Endothelial cell of umbilical vein (primary cell): ENCODE measurements around the gene SLC49A3. TPM values are rescaled to one million over a fixed set of nuclear protein-coding genes. Genes with fewer than 3 reads are reported as not detected.
"Not testable (repeated sequence)": the region's sequence is repeated elsewhere in the genome, so short reads cannot be mapped to it uniquely, and the experiment has no call there.

Experiments
- BruUV-seq: library from RNA; stranded (reverse); fragments of 400-500 nt; replicated peaks from 2 replicates; lab custom pipeline; 2021; lab: Mats Ljungman, UMichigan
- CTCF ChIA-PET: fragments of 300-600, 350-600 bp; sonication (Branson Sonifier 250); formaldehyde crosslinking; loops from one replicate; lab custom pipeline; 2021; ENCODE audit warnings: antibody characterized with exemption, inconsistent platforms; lab: Charles Lee
- POLR2A ChIA-PET: fragments of 300-600, 350-600 bp; sonication (Branson Sonifier 250); formaldehyde crosslinking; loops from one replicate; lab custom pipeline; 2021; ENCODE audit warnings: antibody characterized with exemption, inconsistent platforms; lab: Charles Lee
- DNase-seq: peaks from one replicate; pipeline ENCODE4 v3.0.0-alpha.2; 2011; ENCODE audit warnings: low read depth, low spot score
- FAIRE-seq: peaks from 2 replicates; lab custom pipeline; 2011; peaks lifted over from hg19 to GRCh38; lab: Jason Lieb, UNC
- H2AFZ ChIP-seq: 2 replicates; pipeline ENCODE4 v1.6.0; 2012; ENCODE audit warnings: low read depth, low read length, control low read depth, inconsistent platforms
- H3K27ac ChIP-seq: 2 replicates; pipeline ENCODE4 v1.5.1; 2011; ENCODE audit warnings: low read depth, mild to moderate bottlenecking, control low read depth, low read length, moderate library complexity; ENCODE audit not compliant: insufficient read depth
- H3K27me3 ChIP-seq, 2 experiments: 2 replicates each; pipeline versions ENCODE4 v1.6.0 to v1.6.1; 2011; ENCODE audit warnings: low read length in 2 of 2, mixed read lengths in 1 of 2; ENCODE audit not compliant: control insufficient read depth in 2 of 2, insufficient read depth in 2 of 2
- H3K36me3 ChIP-seq, 2 experiments: 2 replicates in 1 of 2; 3 replicates in 1 of 2; pipeline ENCODE4 v1.5.1; 2011; ENCODE audit warnings: low read length in 2 of 2, mild to moderate bottlenecking in 1 of 2, moderate library complexity in 1 of 2; ENCODE audit not compliant: control insufficient read depth in 2 of 2, insufficient read depth in 2 of 2; ENCODE audit errors: extremely low read depth in 1 of 2
- H3K4me1 ChIP-seq: 3 replicates; pipeline ENCODE4 v1.5.1; 2011; ENCODE audit warnings: mild to moderate bottlenecking, low read length; ENCODE audit not compliant: control insufficient read depth, insufficient read depth; ENCODE audit errors: extremely low read depth
- H3K4me2 ChIP-seq: 2 replicates; pipeline ENCODE4 v1.6.1; 2011; ENCODE audit warnings: low read length, control low read depth, mixed read lengths; ENCODE audit not compliant: insufficient read depth
- H3K4me3 ChIP-seq, 3 experiments: fragments of 200-600 bp in 1 of 3; sonication (generic), shearing (Covaris generic) in 1 of 3; replicated peaks in 1 of 3; 2 replicates each; pipeline ENCODE4 v1.5.1; 2011 to 2016; ENCODE audit warnings: control low read depth in 3 of 3, low read length in 3 of 3, mild to moderate bottlenecking in 2 of 3, inconsistent platforms in 1 of 3, low read depth in 1 of 3, moderate library complexity in 1 of 3; ENCODE audit not compliant: insufficient read depth in 1 of 3
- H3K79me2 ChIP-seq: 2 replicates; pipeline ENCODE4 v1.6.0; 2012; ENCODE audit warnings: low read length, inconsistent platforms; ENCODE audit not compliant: control insufficient read depth, insufficient read depth
- H3K9ac ChIP-seq: replicated peaks from 2 replicates; pipeline ENCODE3; 2011; ENCODE audit warnings: low read length, control low read depth; ENCODE audit not compliant: insufficient read depth; ENCODE audit errors: extremely low read depth
- H3K9me1 ChIP-seq: replicated peaks from 3 replicates; pipeline ENCODE4 v1.6.0; 2011; ENCODE audit warnings: mild to moderate bottlenecking, low read length; ENCODE audit not compliant: control insufficient read depth, insufficient read depth; ENCODE audit errors: extremely low read depth
- H3K9me3 ChIP-seq: replicated peaks from 2 replicates; pipeline ENCODE4 v1.5.1; 2012; ENCODE audit warnings: low read length, inconsistent platforms; ENCODE audit not compliant: control insufficient read depth, insufficient read depth
- H4K20me1 ChIP-seq: replicated peaks from 2 replicates; pipeline ENCODE3; 2011; ENCODE audit warnings: mild to moderate bottlenecking, low read length; ENCODE audit not compliant: control insufficient read depth, insufficient read depth; ENCODE audit errors: extremely low read depth
- CTCF ChIP-seq, 2 donors: IDR thresholded peaks; 1 replicate in 1 of 2; 2 replicates in 1 of 2; pipeline ENCODE4 v1.5.1; 2011; ENCODE audit warnings: low read length in 2 of 2, mild to moderate bottlenecking in 2 of 2, moderate library complexity in 2 of 2, control low read depth in 1 of 2, inconsistent platforms in 1 of 2, low read depth in 1 of 2; ENCODE audit not compliant: insufficient read depth in 1 of 2; ENCODE audit errors: extremely low read depth in 1 of 2
- GATA2 ChIP-seq: IDR thresholded peaks from 2 replicates; pipeline ENCODE4 v1.7.0; 2011; ENCODE audit warnings: low read depth, mild to moderate bottlenecking, moderate library complexity, mixed read lengths, low read length; ENCODE audit not compliant: insufficient read length, insufficient read depth
- JUN ChIP-seq: IDR thresholded peaks from 2 replicates; pipeline ENCODE4 v1.6.1; 2011; ENCODE audit warnings: borderline replicate concordance, low read depth; ENCODE audit not compliant: insufficient read length, insufficient read depth
- dilution Hi-C: fragments of 300-500 bp; cut with MboI; formaldehyde crosslinking; loops from one replicate; pipeline ENCODE4 v1.15.0; 2019; ENCODE audit warnings: low sequenced_read_pairs; ENCODE audit not compliant: extremely low pct_ligation_motif_present
- intact Hi-C: fragments of 100-400 bp; cut with micrococcal nuclease; formaldehyde crosslinking; loops from one replicate; pipeline ENCODE4 v1.10.0; 2022
- polyA plus RNA-seq, 4 experiments: library from polyadenylated mRNA; depleted of rRNA in 3 of 4; stranded (reverse) in 3 of 4; unstranded in 1 of 4; fragments of >200 nt; gene quantifications; 2 replicates each; pipeline versions ENCODE4 v1.2.1 to v1.2.3, GENCODE V29; 2011 to 2012; ENCODE audit warnings: missing spikeins in 1 of 4
- total RNA-seq: library from RNA; stranded (reverse); gene quantifications from 2 replicates; pipeline ENCODE4 v1.2.3, GENCODE V29; 2021
- TF ChIP-seq, protein P1 (sequence below): IDR thresholded peaks from 2 replicates; pipeline ENCODE4 v1.6.1; 2011; ENCODE audit not compliant: insufficient read depth, insufficient read length

SLC49A3 gene
- total and polyA plus RNA-seq, 2 donors (not counting 3 experiments of a cell fraction or from before 2014, with no cell fraction given) = 4.2 to 11.5 TPM

GRCh38 chr4:668219-668618, 20.7 kb downstream of the SLC49A3 start:
- H3K79me2 ChIP-seq, CTCF ChIA-PET, POLR2A ChIA-PET, H3K4me2 ChIP-seq, DNase-seq, H2AFZ ChIP-seq, H3K4me3 ChIP-seq, H3K27me3 ChIP-seq, dilution Hi-C loops, FAIRE-seq, H3K27ac ChIP-seq, H4K20me1 ChIP-seq, H3K9ac ChIP-seq, H3K4me1 ChIP-seq, H3K9me1 ChIP-seq, intact Hi-C loops, H3K36me3 ChIP-seq, BruUV-seq, H3K9me3 ChIP-seq: not testable (repeated sequence)

GRCh38 chr4:667545-667925, 21.4 kb downstream of the SLC49A3 start:
- CTCF ChIA-PET = no interaction called here
- intact Hi-C loops (no loop called here), dilution Hi-C loops (no loop called here)
- no peaks in the 10 kb centered on the region for H3K79me2 ChIP-seq
- no peaks in the 10 kb centered on the region for H4K20me1 ChIP-seq
- no peak overlapping the region for H2AFZ ChIP-seq
- H3K4me1 ChIP-seq = no peaks in the 10 kb centered on the region
- no peak overlapping the region for H3K9ac ChIP-seq
- FAIRE-seq = no peak
- no peaks in the 10 kb centered on the region for H3K9me3 ChIP-seq
- BruUV-seq = no TSS peak
- H3K36me3 ChIP-seq = peaks cover 9% of the 10 kb centered on the region in 2 experiments
- H3K9me1 ChIP-seq = no peaks in the 10 kb centered on the region
- H3K4me2 ChIP-seq = no peak overlapping the region
- DNase-seq = no peak
- peaks cover 0 to 5% of the 10 kb centered on the region in 2 experiments for H3K27me3 ChIP-seq
- TF ChIP-seq, protein P1, sequence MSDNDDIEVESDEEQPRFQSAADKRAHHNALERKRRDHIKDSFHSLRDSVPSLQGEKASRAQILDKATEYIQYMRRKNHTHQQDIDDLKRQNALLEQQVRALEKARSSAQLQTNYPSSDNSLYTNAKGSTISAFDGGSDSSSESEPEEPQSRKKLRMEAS = no peak
- TF ChIP-seq JUN (no peak), GATA2 (no peak), CTCF (IDR thresholded peaks at IDR 0.05; ENCODE audit: extremely low read depth in 1 of 2, insufficient read depth in 1 of 2, low read depth in 1 of 2, low read length in 2 of 2) (no peak)
- POLR2A ChIA-PET = no interaction called here
- no peak overlapping the region for H3K4me3 ChIP-seq
- no peak overlapping the region for H3K27ac ChIP-seq
